ENCODE results near the gene CATSPER4.
A peak's percentile ranks its signal among the peaks of the same experiment; 100 is the strongest.

The CATSPER4 gene

GRCh38 chr1:26190373-26190987, at the start of gene CATSPER4:
Gene CATSPER4 (plus strand): TSS chr1:26190602. CDS start chr1:26190628, 26 bp downstream.
- DNase-seq (ENCODE audit: low spot score): no peak

- no peak for DNase-seq (ENCODE audit: low spot score)
These were observed 48.2 kb upstream of the CATSPER4 start for GRCh38 chr1:26142159-26142558.

GRCh38 chr1:26145041-26145959, 45.1 kb upstream of the CATSPER4 start:
- no peak for DNase-seq (ENCODE audit: low spot score)

GRCh38 chr1:26145960-26146294, 44.5 kb upstream of the CATSPER4 start:
- DNase-seq (ENCODE audit: low spot score): no peak

GRCh38 chr1:26148887-26149286, 41.5 kb upstream of the CATSPER4 start:
- DNase-seq (ENCODE audit: low spot score): no peak

- no peak for DNase-seq (ENCODE audit: low spot score)
These were observed 36.4 kb upstream of the CATSPER4 start for GRCh38 chr1:26153966-26154532.

- DNase-seq (ENCODE audit: low spot score): no peak
These were observed 35.7 kb upstream of the CATSPER4 start for GRCh38 chr1:26154750-26155149.

- peak; percentile 41 for DNase-seq (ENCODE audit: low spot score)
These were observed 34.8 kb upstream of the CATSPER4 start for GRCh38 chr1:26155370-26156284.

GRCh38 chr1:26156285-26157038, 33.9 kb upstream of the CATSPER4 start:
- DNase-seq (ENCODE audit: low spot score): no peak

- DNase-seq (ENCODE audit: low spot score): no peak
These were observed 32.0 kb upstream of the CATSPER4 start for GRCh38 chr1:26158271-26158907.

- no peak for DNase-seq (ENCODE audit: low spot score)
These were observed 31.3 kb upstream of the CATSPER4 start, which contains the start of gene FAM110D for GRCh38 chr1:26158908-26159742. Gene FAM110D (plus strand): TSS chr1:26159079. CDS start chr1:26161292, 2,213 bp downstream.

GRCh38 chr1:26159743-26160039, 30.7 kb upstream of the CATSPER4 start:
- DNase-seq (ENCODE audit: low spot score): no peak

- no peak for DNase-seq (ENCODE audit: low spot score)
These were observed 29.6 kb upstream of the CATSPER4 start for GRCh38 chr1:26160527-26161414.

GRCh38 chr1:26161415-26162219, 28.8 kb upstream of the CATSPER4 start:
- peak; percentile 80 for DNase-seq (ENCODE audit: low spot score)

GRCh38 chr1:26162220-26162709, 28.1 kb upstream of the CATSPER4 start:
- DNase-seq (ENCODE audit: low spot score): no peak

- no peak for DNase-seq (ENCODE audit: low spot score)
These were observed 26.7 kb upstream of the CATSPER4 start for GRCh38 chr1:26163684-26164035.

GRCh38 chr1:26164036-26164860, 26.2 kb upstream of the CATSPER4 start:
- DNase-seq (ENCODE audit: low spot score): no peak

Measured in left forelimb (tissue), 1 donor.